ENCODE data around the gene CPPED1.
"Not testable (repeated sequence)": the region's sequence is repeated elsewhere in the genome, so short reads cannot be mapped to it uniquely, and the experiment has no call there.

Gene CPPED1

DNA sequence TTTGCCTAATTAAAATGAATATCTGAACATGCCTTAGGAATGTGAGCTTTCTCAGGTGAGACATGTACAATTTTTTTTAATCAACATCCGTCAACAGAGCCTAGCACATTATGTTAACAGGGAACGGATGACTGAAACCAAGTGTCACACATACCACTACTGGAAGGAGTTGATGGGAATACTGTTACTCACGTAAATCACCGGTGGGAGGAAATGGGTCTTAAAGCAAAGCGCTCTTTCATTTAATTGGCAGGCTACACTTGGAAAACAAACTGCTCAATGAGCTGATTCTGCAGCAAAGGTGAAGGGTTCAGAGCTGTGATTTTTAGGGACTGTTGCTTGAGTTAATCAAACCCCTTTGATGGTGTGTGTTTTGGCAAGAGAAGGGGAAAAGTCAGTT is 4.8 kb downstream of the CPPED1 start:
- H3K27ac ChIP-seq: no peak overlapping the region
- no peak for TF ChIP-seq ZFX (IDR thresholded peaks at IDR 0.05; ENCODE audit: borderline replicate concordance)
- TF ChIP-seq, protein P1, sequence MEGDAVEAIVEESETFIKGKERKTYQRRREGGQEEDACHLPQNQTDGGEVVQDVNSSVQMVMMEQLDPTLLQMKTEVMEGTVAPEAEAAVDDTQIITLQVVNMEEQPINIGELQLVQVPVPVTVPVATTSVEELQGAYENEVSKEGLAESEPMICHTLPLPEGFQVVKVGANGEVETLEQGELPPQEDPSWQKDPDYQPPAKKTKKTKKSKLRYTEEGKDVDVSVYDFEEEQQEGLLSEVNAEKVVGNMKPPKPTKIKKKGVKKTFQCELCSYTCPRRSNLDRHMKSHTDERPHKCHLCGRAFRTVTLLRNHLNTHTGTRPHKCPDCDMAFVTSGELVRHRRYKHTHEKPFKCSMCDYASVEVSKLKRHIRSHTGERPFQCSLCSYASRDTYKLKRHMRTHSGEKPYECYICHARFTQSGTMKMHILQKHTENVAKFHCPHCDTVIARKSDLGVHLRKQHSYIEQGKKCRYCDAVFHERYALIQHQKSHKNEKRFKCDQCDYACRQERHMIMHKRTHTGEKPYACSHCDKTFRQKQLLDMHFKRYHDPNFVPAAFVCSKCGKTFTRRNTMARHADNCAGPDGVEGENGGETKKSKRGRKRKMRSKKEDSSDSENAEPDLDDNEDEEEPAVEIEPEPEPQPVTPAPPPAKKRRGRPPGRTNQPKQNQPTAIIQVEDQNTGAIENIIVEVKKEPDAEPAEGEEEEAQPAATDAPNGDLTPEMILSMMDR (IDR thresholded peaks at IDR 0.05): no peak

DNA sequence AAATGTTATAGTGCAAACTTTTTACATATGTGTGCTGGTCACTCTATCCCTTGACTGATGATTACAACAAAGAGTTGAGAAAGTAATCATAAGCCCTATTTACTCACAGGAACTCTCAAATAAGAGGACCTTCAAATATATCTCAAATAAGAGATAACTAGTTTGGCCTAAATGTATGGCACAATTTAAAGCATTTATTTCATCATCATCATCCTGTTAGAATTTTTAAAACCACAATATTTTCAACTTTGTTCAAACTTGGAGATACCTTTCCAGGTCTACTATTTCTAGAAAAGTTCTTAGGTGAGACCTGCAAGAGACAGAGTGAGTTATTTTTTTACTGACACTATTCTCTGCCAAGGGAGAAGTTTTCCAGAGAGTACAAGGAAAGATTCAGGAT is 5.5 kb downstream of the CPPED1 start:
- no peak for TF ChIP-seq ZFX (IDR thresholded peaks at IDR 0.05; ENCODE audit: borderline replicate concordance)
- TF ChIP-seq, protein P1 (IDR thresholded peaks at IDR 0.05): no peak
- no peak overlapping the region for H3K27ac ChIP-seq

DNA sequence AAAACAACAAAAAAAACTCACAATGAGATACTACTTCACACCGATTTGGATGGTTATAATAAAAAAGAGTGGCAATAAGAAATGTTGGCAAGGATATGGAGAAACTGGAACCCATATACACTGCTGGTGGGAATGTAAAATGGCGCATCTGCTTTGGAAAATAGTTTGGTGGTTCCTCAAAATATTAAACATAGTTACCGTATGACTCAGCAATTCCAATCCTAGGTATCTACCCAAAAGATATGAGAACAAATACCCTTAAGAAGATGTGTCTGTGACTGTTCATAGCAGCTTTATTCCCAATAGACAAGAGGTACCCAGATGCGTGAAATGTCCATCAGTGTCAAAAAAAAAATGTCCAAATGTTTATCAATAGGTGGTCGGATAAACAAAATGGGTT is 7.2 kb downstream of the CPPED1 start:
- no peak overlapping the region for H3K27ac ChIP-seq

DNA sequence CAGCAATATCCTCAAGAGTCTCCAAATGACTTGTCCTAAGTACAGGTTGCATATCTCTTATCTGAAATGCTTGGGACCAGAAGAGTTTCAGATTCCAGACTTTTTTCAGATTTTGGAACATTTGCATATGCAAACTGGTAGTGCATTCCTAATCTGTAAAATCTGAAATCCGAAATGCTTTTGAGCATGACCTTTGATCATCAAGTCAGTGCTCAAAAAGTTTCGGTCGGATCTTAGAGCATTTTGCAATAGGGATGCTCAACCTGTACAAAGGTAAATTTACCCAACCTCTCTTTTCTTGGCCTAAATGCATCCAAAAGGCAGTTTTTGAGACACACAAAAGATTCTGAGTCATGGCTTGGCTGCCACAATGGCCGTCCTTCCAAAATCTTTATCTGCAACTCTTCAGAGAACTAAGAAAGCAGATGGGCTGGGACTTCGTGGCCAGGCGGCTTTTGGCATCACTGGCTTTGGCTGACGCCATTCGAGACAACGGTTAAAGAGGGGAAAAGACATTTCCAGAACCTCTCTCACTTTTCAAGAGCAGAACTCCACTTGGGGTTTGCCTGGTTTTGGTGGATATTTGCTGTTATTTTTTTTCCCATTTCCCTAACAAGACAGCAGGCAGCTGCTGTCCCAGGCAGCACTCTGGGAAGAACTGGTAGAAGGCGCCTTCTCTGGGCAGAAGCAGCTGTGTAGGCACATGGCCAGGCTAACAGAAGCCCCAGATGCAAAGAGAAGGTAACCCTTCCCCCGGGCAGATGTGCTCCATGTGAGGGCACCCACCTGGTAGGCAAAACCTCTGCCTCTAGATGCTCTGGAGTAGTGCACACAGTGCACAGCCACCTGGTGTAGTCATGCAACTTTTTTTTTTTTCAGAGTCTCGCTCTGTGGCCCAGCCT is 8.9 kb downstream of the CPPED1 start:
- H3K27ac ChIP-seq: no peak overlapping the region
- TF ChIP-seq, protein P1 (IDR thresholded peaks at IDR 0.05): no peak
- TF ChIP-seq ZFX (IDR thresholded peaks at IDR 0.05; ENCODE audit: borderline replicate concordance): no peak

More for the DNA sequence above, 7.2 kb downstream of the CPPED1 start:
- no peak for TF ChIP-seq ZFX (IDR thresholded peaks at IDR 0.05; ENCODE audit: borderline replicate concordance)
- TF ChIP-seq, protein P1 (IDR thresholded peaks at IDR 0.05): no peak

DNA sequence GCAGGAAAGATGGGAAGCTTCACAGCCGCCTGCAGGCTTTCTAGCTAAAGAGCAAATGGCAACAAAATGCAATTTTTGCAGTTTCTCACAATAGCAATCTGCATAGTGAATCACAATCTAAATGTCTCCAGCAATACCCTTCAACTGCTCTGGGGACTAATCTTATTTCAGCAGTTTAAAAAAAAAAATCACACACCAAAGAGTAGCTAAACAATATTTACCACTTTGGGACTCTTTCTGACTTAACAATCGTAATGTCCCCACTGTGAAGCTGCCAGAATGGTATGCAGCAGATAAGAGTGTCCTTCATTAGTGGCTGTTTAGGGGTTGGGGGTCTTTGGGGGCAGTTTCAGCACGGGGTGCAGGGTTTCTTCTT is 9.8 kb downstream of the CPPED1 start:
- TF ChIP-seq, protein P1 (IDR thresholded peaks at IDR 0.05): no peak
- no peak for TF ChIP-seq ZFX (IDR thresholded peaks at IDR 0.05; ENCODE audit: borderline replicate concordance)

DNA sequence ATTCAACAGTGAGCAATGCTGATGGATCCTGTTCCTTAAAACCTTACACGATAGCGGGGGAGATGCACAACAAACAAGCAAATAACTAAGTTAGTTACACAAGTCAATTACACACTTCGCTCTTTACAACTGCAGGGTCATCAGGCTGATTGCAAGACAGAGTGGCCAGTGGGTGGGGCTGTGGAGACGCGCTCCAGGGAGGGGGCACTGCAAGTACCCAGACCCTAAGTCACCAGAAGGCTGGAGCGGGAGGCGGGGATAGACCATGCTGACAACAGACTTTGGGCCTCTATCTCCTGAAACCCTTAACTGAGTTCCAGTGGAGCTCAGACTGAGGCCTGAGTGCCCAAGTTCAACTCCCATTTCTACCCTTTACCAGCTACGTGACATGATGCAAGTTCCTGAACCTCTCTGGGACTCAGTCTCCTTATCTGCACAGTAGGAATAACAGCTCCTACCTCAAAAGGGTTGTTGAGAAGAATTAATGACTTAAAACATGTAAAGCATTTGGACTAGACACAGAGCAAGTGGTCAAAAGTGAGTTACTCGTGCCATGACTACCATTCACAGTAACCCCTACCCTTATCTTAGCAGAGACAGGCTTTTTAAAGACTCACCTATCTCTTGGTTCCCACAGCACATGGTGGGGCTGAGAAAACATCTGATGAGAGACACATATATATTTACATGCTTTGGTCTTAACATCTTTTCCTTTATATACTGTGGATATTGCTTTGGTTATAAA is 10.4 kb downstream of the CPPED1 start:
- no peak overlapping the region for H3K27ac ChIP-seq
- TF ChIP-seq, protein P1 (IDR thresholded peaks at IDR 0.05): no peak
- no peak for TF ChIP-seq ZFX (IDR thresholded peaks at IDR 0.05; ENCODE audit: borderline replicate concordance)

More for the DNA sequence above, 9.8 kb downstream of the CPPED1 start:
- H3K27ac ChIP-seq: no peak overlapping the region

DNA sequence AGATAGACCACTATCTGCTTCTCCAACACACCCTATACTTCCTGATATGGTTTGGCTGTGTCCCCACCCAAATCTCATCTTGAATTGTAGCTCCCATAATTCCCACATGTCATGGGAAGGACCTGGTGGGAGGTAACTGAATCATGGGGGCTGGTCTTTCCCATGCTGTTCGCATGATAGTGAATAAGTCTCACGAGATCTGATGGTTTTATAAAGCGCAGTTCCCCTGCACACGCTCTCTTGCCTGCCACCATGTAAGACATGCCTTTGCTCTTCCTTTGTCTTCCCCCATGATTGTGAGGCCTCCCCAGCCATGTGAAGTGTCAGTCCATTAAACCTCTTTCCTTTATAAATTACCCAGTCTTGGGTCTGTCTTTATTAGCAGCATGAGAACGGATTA is 11.2 kb downstream of the CPPED1 start:
- H3K27ac ChIP-seq: not testable (repeated sequence)
